Choroid plexus epithelial cell (primary cell): ENCODE measurements around the gene AGPAT4.
A peak's percentile ranks its signal among the peaks of the same experiment; 100 is the strongest.

Source experiments
- DNase-seq: peaks from one replicate; pipeline ENCODE4 v3.0.0-alpha.2; 2010; ENCODE audit warnings: low read depth
- H3K4me3 ChIP-seq: 2 replicates; pipeline ENCODE4 v1.5.1; 2011; ENCODE audit warnings: low read depth, mild to moderate bottlenecking, control low read depth, low read length, moderate library complexity
- CTCF ChIP-seq: conservative IDR thresholded peaks from 2 replicates; pipeline ENCODE4 v1.5.1; 2011; ENCODE audit warnings: low read depth, mild to moderate bottlenecking, control low read depth, inconsistent platforms, low read length, moderate library complexity

Gene AGPAT4

GRCh38 chr6:161151059-161151645, 122.7 kb downstream of the AGPAT4 start:
- no peak overlapping the region for H3K4me3 ChIP-seq
- no peak for DNase-seq
- TF ChIP-seq CTCF, result no peak

GRCh38 chr6:161150566-161150965, 123.3 kb downstream of the AGPAT4 start:
- no peak for TF ChIP-seq CTCF
- DNase-seq, result no peak
- no peak overlapping the region for H3K4me3 ChIP-seq

- DNase-seq, result no peak
- no peak for TF ChIP-seq CTCF
- no peak overlapping the region for H3K4me3 ChIP-seq
Measured at GRCh38 chr6:161150136-161150535, 123.7 kb downstream of the AGPAT4 start.

GRCh38 chr6:161143663-161144430, 130.0 kb downstream of the AGPAT4 start:
- no peak for DNase-seq
- no peak overlapping the region for H3K4me3 ChIP-seq
- TF ChIP-seq CTCF, result no peak

GRCh38 chr6:161142957-161143296, 130.9 kb downstream of the AGPAT4 start:
- no peak for DNase-seq
- H3K4me3 ChIP-seq, result no peak overlapping the region
- no peak for TF ChIP-seq CTCF

GRCh38 chr6:161141173-161141572, 132.7 kb downstream of the AGPAT4 start:
- peak; percentile 27 for DNase-seq

More at GRCh38 chr6:161141173-161141572, 132.7 kb downstream of the AGPAT4 start:
- TF ChIP-seq CTCF, result no peak
- no peak overlapping the region for H3K4me3 ChIP-seq
